A549 (cell line): ENCODE results near the gene C19orf47. TPM values are rescaled to one million over a fixed set of nuclear protein-coding genes. Genes with fewer than 3 reads are reported as not detected.

ENCODE experiments used
- ATAC-seq, 2 experiments: fragments of 200-7000 bp in 1 of 2; fragments of >200 bp in 1 of 2; cut with Nextera tagmentation in 1 of 2; cut with Tn5 transposase in 1 of 2; 3 replicates each; pipeline versions ENCODE4 v1.8.0 to v1.9.1; 2018 to 2020; ENCODE audit warnings: mild to moderate bottlenecking in 1 of 2, moderate library complexity in 1 of 2
- CTCF ChIA-PET: fragments of 300-600 bp; sonication (Branson Sonifier 250); formaldehyde crosslinking; extraction: SDS; loops from one replicate; lab custom pipeline; 2021; ENCODE audit warnings: antibody characterized with exemption, inconsistent platforms; lab: Yijun Ruan, JAX
- POLR2A ChIA-PET: fragments of 350-600 bp; formaldehyde crosslinking; extraction: SDS; loops from one replicate; lab custom pipeline; 2021; ENCODE audit warnings: antibody characterized with exemption, inconsistent platforms; lab: Yijun Ruan, JAX
- DNase-seq, 2 experiments: peaks; one replicate each; pipeline versions ENCODE4 v3.0.0 to v3.0.0-alpha.2; 2011 to 2016; ENCODE audit warnings: low read depth in 1 of 2, low spot score in 1 of 2
- FAIRE-seq: peaks from 2 replicates; lab custom pipeline; 2011; peaks lifted over from hg19 to GRCh38; lab: Jason Lieb, UNC
- H3K27ac ChIP-seq, 2 experiments: fragments of >200 bp; sonication (Bioruptor Twin); formaldehyde crosslinking; 3 replicates each; pipeline ENCODE4 v1.5.1; 2016 to 2017
- H3K4me1 ChIP-seq: fragments of >200 bp; sonication (Bioruptor Twin); formaldehyde crosslinking; 3 replicates; pipeline ENCODE4 v1.6.1; 2016
- H3K4me2 ChIP-seq: fragments of >200 bp; sonication (Bioruptor Twin); formaldehyde crosslinking; 3 replicates; pipeline ENCODE4 v1.6.1; 2016
- H3K4me3 ChIP-seq: fragments of >200 bp; sonication (Bioruptor Twin); formaldehyde crosslinking; 3 replicates; pipeline ENCODE4 v1.5.1; 2016
- H3K9me3 ChIP-seq: fragments of >200 bp; sonication (Bioruptor Twin); formaldehyde crosslinking; 3 replicates; pipeline ENCODE4 v1.6.1; 2016
- ATOH8 ChIP-seq: fragments of 250-450 bp; sonication (Bioruptor Pico); IDR thresholded peaks from 2 replicates; pipeline ENCODE4 v1.5.0; 2020; ENCODE audit warnings: low read depth, mild to moderate bottlenecking, moderate library complexity
- BHLHE40 ChIP-seq: IDR thresholded peaks from 2 replicates; pipeline ENCODE4 v1.6.1; 2012; ENCODE audit warnings: low read depth, low read length, inconsistent platforms
- CHD2 ChIP-seq: fragments of 150-350 bp; IDR thresholded peaks from 2 replicates; pipeline ENCODE4 v1.6.1; 2014; ENCODE audit warnings: low read length; ENCODE audit not compliant: partially characterized antibody
- EHF ChIP-seq: fragments of 250-450 bp; sonication (Bioruptor Pico); IDR thresholded peaks from 2 replicates; pipeline ENCODE4 v1.5.0; 2020; ENCODE audit warnings: mild to moderate bottlenecking
- ELK1 ChIP-seq: fragments of 150-350 bp; IDR thresholded peaks from 2 replicates; pipeline ENCODE4 v1.6.1; 2014; ENCODE audit warnings: low read depth, mild to moderate bottlenecking, low read length
- EP300 ChIP-seq, 2 experiments: fragments of >200 bp; sonication (Bioruptor Twin); formaldehyde crosslinking; IDR thresholded peaks; 2 replicates in 1 of 2; 3 replicates in 1 of 2; pipeline ENCODE4 v1.6.1; 2016 to 2017
- FOSB ChIP-seq: fragments of 250-450 bp; sonication (Bioruptor Pico); IDR thresholded peaks from 2 replicates; pipeline ENCODE4 v1.5.0; 2020; ENCODE audit warnings: mild to moderate bottlenecking, moderate library complexity
- FOSL2 ChIP-seq, 2 experiments: fragments of 450-650 bp in 1 of 2; fragments of >200 bp in 1 of 2; sonication (Bioruptor Twin) in 1 of 2; formaldehyde crosslinking; IDR thresholded peaks; 2 replicates each; pipeline versions ENCODE4 v1.5.0 to v1.6.1; 2016 to 2020; ENCODE audit warnings: mild to moderate bottlenecking in 1 of 2, moderate library complexity in 1 of 2
- HDAC2 ChIP-seq: fragments of 200-600 bp; sonication (generic); IDR thresholded peaks from 2 replicates; pipeline ENCODE4 v1.6.1; 2016
- HES2 ChIP-seq: fragments of >200 bp; sonication (Bioruptor Twin); formaldehyde crosslinking; IDR thresholded peaks from 2 replicates; pipeline ENCODE4 v1.6.1; 2016
- HEYL ChIP-seq: fragments of 250-450 bp; sonication (Bioruptor Pico); IDR thresholded peaks from 2 replicates; pipeline ENCODE4 v1.8.0; 2021; ENCODE audit warnings: mild to moderate bottlenecking, moderate library complexity
- HOXB13 ChIP-seq: fragments of 250-450 bp; sonication (Bioruptor Pico); IDR thresholded peaks from 2 replicates; pipeline ENCODE4 v1.5.0; 2020; ENCODE audit warnings: low read depth, mild to moderate bottlenecking, moderate library complexity
- KDM1A ChIP-seq: fragments of 200-600 bp; sonication (generic); IDR thresholded peaks from 2 replicates; pipeline ENCODE4 v1.6.1; 2016; ENCODE audit warnings: low read depth, mild to moderate bottlenecking
- KDM5A ChIP-seq: fragments of 200-600 bp; sonication (generic); IDR thresholded peaks from 2 replicates; pipeline ENCODE4 v1.6.1; 2016; ENCODE audit warnings: antibody characterized with exemption, mild to moderate bottlenecking
- MAX ChIP-seq: IDR thresholded peaks from 2 replicates; pipeline ENCODE4 v1.6.1; 2012
- NFE2L2 ChIP-seq: fragments of 150-350 bp; conservative IDR thresholded peaks from 2 replicates; pipeline ENCODE4 v1.6.1; 2014; ENCODE audit warnings: low read length
- NR3C1 ChIP-seq: fragments of >200 bp; sonication (Bioruptor Twin); formaldehyde crosslinking; IDR thresholded peaks from 3 replicates; pipeline ENCODE4 v1.6.1; 2017
- PBX3 ChIP-seq: IDR thresholded peaks from 2 replicates; pipeline ENCODE4 v1.6.1; 2012
- POLR2A ChIP-seq: IDR thresholded peaks from 2 replicates; pipeline ENCODE4 v1.6.1; 2012; ENCODE audit warnings: mild to moderate bottlenecking, low read length
- RAD21 ChIP-seq, 2 experiments: fragments of >200 bp in 1 of 2; sonication (Bioruptor Twin) in 1 of 2; formaldehyde crosslinking in 1 of 2; IDR thresholded peaks in 1 of 2; conservative IDR thresholded peaks in 1 of 2; 2 replicates in 1 of 2; 3 replicates in 1 of 2; pipeline ENCODE4 v1.6.1; 2012 to 2018; ENCODE audit warnings: inconsistent platforms in 1 of 2
- RARB ChIP-seq: fragments of 250-450 bp; sonication (Bioruptor Pico); IDR thresholded peaks from 2 replicates; pipeline ENCODE4 v1.8.0; 2021; ENCODE audit warnings: mild to moderate bottlenecking, moderate library complexity
- SMC3 ChIP-seq: fragments of >200 bp; sonication (Bioruptor Twin); formaldehyde crosslinking; IDR thresholded peaks from 3 replicates; pipeline ENCODE4 v1.6.1; 2018; ENCODE audit warnings: inconsistent platforms
- SREBF2 ChIP-seq: fragments of 450-650 bp; IDR thresholded peaks from 2 replicates; pipeline ENCODE4 v1.6.1; 2014; ENCODE audit warnings: mild to moderate bottlenecking, moderate library complexity
- TP53 ChIP-seq: fragments of 250-450 bp; sonication (Bioruptor Pico); IDR thresholded peaks from 2 replicates; pipeline ENCODE4 v1.5.0; 2021; ENCODE audit warnings: mild to moderate bottlenecking, moderate library complexity
- ZFP36 ChIP-seq: fragments of 450-650 bp; IDR thresholded peaks from 2 replicates; pipeline ENCODE4 v1.6.1; 2014; ENCODE audit warnings: borderline replicate concordance; ENCODE audit not compliant: partially characterized antibody
- ZSCAN20 ChIP-seq: fragments of 250-450 bp; sonication (Bioruptor Pico); IDR thresholded peaks from 2 replicates; pipeline ENCODE4 v1.8.0; 2022; ENCODE audit warnings: mild to moderate bottlenecking, moderate library complexity
- WGBS: methylation state at CpG from one replicate; pipeline ENCODE4 v1.1.6; 2017; ENCODE audit errors: missing lambda C conversion rate; 5-methylcytosine and 5-hydroxymethylcytosine counted together
- polyA plus RNA-seq, 4 experiments: library from polyadenylated mRNA; depleted of rRNA in 3 of 4; stranded (reverse); fragments of >200 nt; fragmentation: RNase III in 1 of 4; extraction: RNeasy Plus Mini Kit Qiagen cat#74134 plus additional on column Dnase treatment in 1 of 4; gene quantifications; 2 replicates in 3 of 4; 3 replicates in 1 of 4; pipeline ENCODE4 v1.2.3, GENCODE V29; 2011 to 2017

C19orf47 gene
- polyA plus RNA-seq, 2 of the 4 experiments (the other 2 are of a cell fraction): 25.7 to 39.8 TPM

- Histone ChIP-seq H3K4me1 (no peaks in the 10 kb centered on the region), H3K27ac (no peak overlapping the region), H3K4me2 (no peak overlapping the region), H3K9me3 (no peaks in the 10 kb centered on the region), H3K4me3 (no peak overlapping the region)
- FAIRE-seq (no peak), DNase-seq (no peak), ATAC-seq (no peak)
- POLR2A ChIA-PET: interaction anchor here (0.6 kb wide), 1 partner anchor 12 kb away, joined by 4 read pairs; no protein-coding TSS in a partner anchor
- TF ChIP-seq EHF (no peak), PBX3 (no peak), ZFP36 (no peak), HDAC2 (no peak), CHD2 (no peak), ELK1 (no peak), NR3C1 (no peak), RAD21 (conservative IDR thresholded peaks at IDR 0.05 in 1 of 2, IDR thresholded peaks at IDR 0.05 in 1 of 2) (no peak), NFE2L2 (no peak), RARB (CRISPR knock-in tag) (no peak), FOSL2 (IDR thresholded peaks at IDR 0.05) (no peak), FOSL2 (CRISPR knock-in tag; IDR thresholded peaks at IDR 0.05) (no peak), KDM5A (no peak), SREBF2 (no peak), POLR2A (no peak), KDM1A (no peak), ZSCAN20 (no peak), HES2 (no peak)
- WGBS: 89% methylated on average over 28 of the region's 28 CpGs
- CTCF ChIA-PET: interaction anchor here (0.8 to 2.1 kb wide), 5 partner anchors 28 to 359 kb away, joined by 3 to 10 read pairs (median 4); no protein-coding TSS in a partner anchor
Observed at GRCh38 chr19:40274585-40275544, 73.3 kb downstream of the C19orf47 start.

- ChIA-PET POLR2A (no interaction called here), CTCF (interaction anchor here (0.6 to 1.5 kb wide), 2 partner anchors 17 to 129 kb away, joined by 3 read pairs; no protein-coding TSS in a partner anchor)
- no peak for DNase-seq
- 90% methylated on average over 14 of the region's 14 CpGs for WGBS
- 0 out of 6 replicates have a peak, but pooled peaks of 1 of the 2 experiments have one; percentile 9 for ATAC-seq
- H3K4me1 ChIP-seq: no peaks in the 10 kb centered on the region
- H3K9me3 ChIP-seq: no peaks in the 10 kb centered on the region
- FAIRE-seq: no peak
- H3K27ac ChIP-seq: no peak overlapping the region
- H3K4me3 ChIP-seq: no peak overlapping the region
- no peak overlapping the region for H3K4me2 ChIP-seq
- no peak for TF ChIP-seq TP53 (CRISPR knock-in tag)
- TF ChIP-seq BHLHE40: no peak
- TF ChIP-seq SMC3: no peak
- no peak for TF ChIP-seq MAX
- TF ChIP-seq ZFP36: no peak
- TF ChIP-seq EHF: no peak
- TF ChIP-seq HEYL (CRISPR knock-in tag): no peak
- TF ChIP-seq ZSCAN20: no peak
- no peak for TF ChIP-seq HOXB13 (CRISPR knock-in tag)
- no peak for TF ChIP-seq SREBF2
- no peak for TF ChIP-seq ATOH8 (CRISPR knock-in tag)
- TF ChIP-seq EP300 (IDR thresholded peaks at IDR 0.05): no peak
- TF ChIP-seq KDM5A: no peak
- no peak for TF ChIP-seq FOSB (CRISPR knock-in tag)
- TF ChIP-seq, all 56 proteins: peak for 0
Observed at GRCh38 chr19:40273469-40274360, 74.5 kb downstream of the C19orf47 start.
